GM23338 (cell line): ENCODE results near the gene SLC30A7. TPM values are rescaled to one million over a fixed set of nuclear protein-coding genes. Genes with fewer than 3 reads are reported as not detected.

Source experiments
- ATAC-seq: fragments of 200-7000 bp; cut with Tn5 transposase; 3 replicates; pipeline ENCODE4 v1.9.1; 2020
- DNase-seq: peaks from one replicate; pipeline ENCODE4 v3.0.0-alpha.2; 2015; ENCODE audit warnings: low spot score
- H2AFZ ChIP-seq: fragments of 200-600 bp; sonication (generic); 2 replicates; pipeline ENCODE4 v1.8.0; 2016; ENCODE audit warnings: antibody characterized with exemption, mild to moderate bottlenecking, moderate library complexity
- H3F3A ChIP-seq: fragments of 200-600 bp; sonication (generic); replicated peaks from 2 replicates; pipeline ENCODE4 v1.8.0; 2017; ENCODE audit warnings: antibody characterized with exemption, mixed run types, low read depth
- H3K27ac ChIP-seq: fragments of 200-600 bp; sonication (generic); 2 replicates; pipeline ENCODE4 v1.6.1; 2016; ENCODE audit warnings: low read depth
- H3K27me3 ChIP-seq: fragments of 200-600 bp; sonication (generic); 2 replicates; pipeline ENCODE4 v1.8.0; 2016; ENCODE audit warnings: mild to moderate bottlenecking, mixed run types, moderate library complexity; ENCODE audit not compliant: insufficient read depth
- H3K36me3 ChIP-seq: fragments of 200-600 bp; sonication (generic); 2 replicates; pipeline ENCODE4 v1.8.0; 2016; ENCODE audit warnings: mild to moderate bottlenecking; ENCODE audit not compliant: insufficient read depth
- H3K4me1 ChIP-seq: fragments of 200-600 bp; sonication (generic); 2 replicates; pipeline ENCODE4 v1.8.0; 2016; ENCODE audit warnings: mild to moderate bottlenecking, moderate library complexity; ENCODE audit not compliant: insufficient read depth
- H3K4me2 ChIP-seq: fragments of 200-600 bp; sonication (generic); 2 replicates; pipeline ENCODE4 v1.7.1; 2017; ENCODE audit warnings: mixed run types
- H3K4me3 ChIP-seq: fragments of 200-600 bp; sonication (generic); 2 replicates; pipeline ENCODE4 v1.6.1; 2016; ENCODE audit warnings: mixed run types
- H3K79me2 ChIP-seq: fragments of 200-600 bp; sonication (generic); replicated peaks from 2 replicates; pipeline ENCODE4 v1.8.0; 2017; ENCODE audit warnings: mild to moderate bottlenecking; ENCODE audit not compliant: insufficient read depth
- H3K9me2 ChIP-seq: fragments of 200-600 bp; sonication (generic); 2 replicates; pipeline ENCODE4 v1.8.0; 2017; ENCODE audit not compliant: insufficient read depth
- H4K20me1 ChIP-seq: fragments of 200-600 bp; sonication (generic); replicated peaks from 2 replicates; pipeline ENCODE4 v1.8.0; 2017; ENCODE audit warnings: mild to moderate bottlenecking; ENCODE audit not compliant: insufficient read depth
- H3K27ac Mint-ChIP-seq: 2 replicates; pipeline ENCODE4 v1.8.0; 2020; ENCODE audit warnings: inconsistent platforms, mild to moderate bottlenecking, moderate library complexity, mixed read lengths
- H3K27me3 Mint-ChIP-seq: 3 replicates; pipeline ENCODE4 v1.8.0; 2022; ENCODE audit warnings: low read depth, mild to moderate bottlenecking, moderate library complexity, mixed read lengths, inconsistent platforms; ENCODE audit not compliant: insufficient read depth, poor library complexity
- H3K36me3 Mint-ChIP-seq: 3 replicates; pipeline ENCODE4 v1.8.0; 2021; ENCODE audit warnings: low read depth, mild to moderate bottlenecking, inconsistent platforms, moderate library complexity, mixed read lengths
- H3K4me1 Mint-ChIP-seq: 3 replicates; pipeline ENCODE4 v1.8.0; 2020; ENCODE audit warnings: mild to moderate bottlenecking, inconsistent platforms, mixed read lengths
- H3K4me3 Mint-ChIP-seq: 3 replicates; pipeline ENCODE4 v1.8.0; 2021; ENCODE audit warnings: moderate library complexity, mild to moderate bottlenecking, inconsistent platforms, mixed read lengths
- H3K9me3 Mint-ChIP-seq: 3 replicates; pipeline ENCODE4 v1.8.0; 2020; ENCODE audit warnings: moderate library complexity, mild to moderate bottlenecking, inconsistent platforms, mixed read lengths
- EZH2 ChIP-seq: fragments of 200-600 bp; sonication (generic); IDR thresholded peaks from one replicate; pipeline ENCODE4 v1.8.0; 2017; ENCODE audit warnings: antibody characterized with exemption, mild to moderate bottlenecking, low read depth; ENCODE audit not compliant: unreplicated experiment
- EZH2phosphoT487 ChIP-seq: fragments of 200-600 bp; sonication (generic); IDR thresholded peaks from one replicate; pipeline ENCODE4 v1.8.1; 2018; ENCODE audit warnings: antibody characterized with exemption; ENCODE audit not compliant: unreplicated experiment
- POLR2AphosphoS5 ChIP-seq: IDR thresholded peaks from 2 replicates; pipeline ENCODE4 v1.6.1; 2016; ENCODE audit warnings: antibody characterized with exemption, low read depth
- ZNF114 ChIP-seq: fragments of 250-450 bp; sonication (Bioruptor Pico); IDR thresholded peaks from 2 replicates; pipeline ENCODE4 v1.5.0; 2020; ENCODE audit warnings: mild to moderate bottlenecking, moderate library complexity
- ZNF331 ChIP-seq: fragments of 250-450 bp; sonication (Bioruptor Pico); IDR thresholded peaks from 2 replicates; pipeline ENCODE4 v1.5.0; 2020; ENCODE audit warnings: low read depth, mild to moderate bottlenecking, moderate library complexity
- polyA plus RNA-seq: library from polyadenylated mRNA; unstranded; fragments of >200 nt; fragmentation: Nextera tagmentation; extraction: Ambion mirVana; gene quantifications from 2 replicates; pipeline ENCODE4 v1.2.1, GENCODE V29; 2016
- total RNA-seq: library from RNA; depleted of rRNA; stranded (reverse); fragments of >200 nt; shearing (Covaris generic); gene quantifications from 2 replicates; pipeline ENCODE4 v1.2.3, GENCODE V29; 2014
- TF ChIP-seq, protein P1 (sequence below): fragments of 250-450 bp; sonication (Bioruptor Pico); IDR thresholded peaks from 2 replicates; pipeline ENCODE4 v1.5.0; 2020; ENCODE audit warnings: mild to moderate bottlenecking, moderate library complexity

The SLC30A7 gene
- total and polyA plus RNA-seq, 2 experiments from 2014 or later: 9.8 to 25.1 TPM

DNA sequence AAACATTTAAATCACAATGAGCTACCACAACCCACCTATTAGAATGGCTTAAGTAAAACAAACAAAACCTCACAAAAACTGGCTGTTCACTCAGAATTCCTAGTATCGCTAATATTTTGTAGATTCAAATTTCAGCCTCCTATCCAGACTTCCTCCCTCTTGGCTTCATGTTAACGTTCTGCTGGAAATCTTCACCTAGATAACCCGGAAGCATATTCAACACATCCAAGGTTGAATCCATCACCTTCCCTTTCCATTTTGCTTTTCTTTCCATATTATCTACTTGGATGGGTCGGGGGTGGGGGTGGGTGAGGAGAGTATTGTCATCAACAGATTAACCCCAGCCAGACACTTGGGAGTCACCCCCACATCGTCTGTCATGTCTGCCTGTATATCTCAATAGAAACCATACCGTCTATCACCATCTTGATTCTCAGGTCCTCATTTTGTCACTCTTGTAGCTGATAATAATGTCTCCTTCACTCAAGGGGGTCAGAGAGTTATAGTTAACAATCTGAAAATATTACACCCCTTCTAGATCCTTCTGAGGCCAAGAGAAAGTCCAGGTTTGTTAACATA is 131.4 kb downstream of the SLC30A7 start:
- Histone ChIP-seq H3K36me3 (no peaks in the 10 kb centered on the region), H4K20me1 (no peaks in the 10 kb centered on the region), H3K27me3 (no peaks in the 10 kb centered on the region), H3K4me2 (peak overlapping the region; percentile 85; the same call in 1 of the 2 replicates), H2AFZ (no peak overlapping the region), H3K27ac (no peak overlapping the region), H3K4me1 (peaks cover 20% of the 10 kb centered on the region), H3K4me3 (no peak overlapping the region), H3K79me2 (peaks cover 66% of the 10 kb centered on the region), H3F3A (no peaks in the 10 kb centered on the region), H3K9me2 (no peaks in the 10 kb centered on the region)
- ATAC-seq: no peak
- H3K4me3 Mint-ChIP-seq: peak overlapping the region; percentile 34
- no peak overlapping the region for H3K27ac Mint-ChIP-seq
- no peaks in the 10 kb centered on the region for H3K9me3 Mint-ChIP-seq
- H3K4me1 Mint-ChIP-seq: peaks cover 25% of the 10 kb centered on the region
- TF ChIP-seq ZNF114 (CRISPR knock-in tag) (no peak), ZNF331 (CRISPR knock-in tag) (no peak), EZH2 (no peak)
- TF ChIP-seq, protein P1, sequence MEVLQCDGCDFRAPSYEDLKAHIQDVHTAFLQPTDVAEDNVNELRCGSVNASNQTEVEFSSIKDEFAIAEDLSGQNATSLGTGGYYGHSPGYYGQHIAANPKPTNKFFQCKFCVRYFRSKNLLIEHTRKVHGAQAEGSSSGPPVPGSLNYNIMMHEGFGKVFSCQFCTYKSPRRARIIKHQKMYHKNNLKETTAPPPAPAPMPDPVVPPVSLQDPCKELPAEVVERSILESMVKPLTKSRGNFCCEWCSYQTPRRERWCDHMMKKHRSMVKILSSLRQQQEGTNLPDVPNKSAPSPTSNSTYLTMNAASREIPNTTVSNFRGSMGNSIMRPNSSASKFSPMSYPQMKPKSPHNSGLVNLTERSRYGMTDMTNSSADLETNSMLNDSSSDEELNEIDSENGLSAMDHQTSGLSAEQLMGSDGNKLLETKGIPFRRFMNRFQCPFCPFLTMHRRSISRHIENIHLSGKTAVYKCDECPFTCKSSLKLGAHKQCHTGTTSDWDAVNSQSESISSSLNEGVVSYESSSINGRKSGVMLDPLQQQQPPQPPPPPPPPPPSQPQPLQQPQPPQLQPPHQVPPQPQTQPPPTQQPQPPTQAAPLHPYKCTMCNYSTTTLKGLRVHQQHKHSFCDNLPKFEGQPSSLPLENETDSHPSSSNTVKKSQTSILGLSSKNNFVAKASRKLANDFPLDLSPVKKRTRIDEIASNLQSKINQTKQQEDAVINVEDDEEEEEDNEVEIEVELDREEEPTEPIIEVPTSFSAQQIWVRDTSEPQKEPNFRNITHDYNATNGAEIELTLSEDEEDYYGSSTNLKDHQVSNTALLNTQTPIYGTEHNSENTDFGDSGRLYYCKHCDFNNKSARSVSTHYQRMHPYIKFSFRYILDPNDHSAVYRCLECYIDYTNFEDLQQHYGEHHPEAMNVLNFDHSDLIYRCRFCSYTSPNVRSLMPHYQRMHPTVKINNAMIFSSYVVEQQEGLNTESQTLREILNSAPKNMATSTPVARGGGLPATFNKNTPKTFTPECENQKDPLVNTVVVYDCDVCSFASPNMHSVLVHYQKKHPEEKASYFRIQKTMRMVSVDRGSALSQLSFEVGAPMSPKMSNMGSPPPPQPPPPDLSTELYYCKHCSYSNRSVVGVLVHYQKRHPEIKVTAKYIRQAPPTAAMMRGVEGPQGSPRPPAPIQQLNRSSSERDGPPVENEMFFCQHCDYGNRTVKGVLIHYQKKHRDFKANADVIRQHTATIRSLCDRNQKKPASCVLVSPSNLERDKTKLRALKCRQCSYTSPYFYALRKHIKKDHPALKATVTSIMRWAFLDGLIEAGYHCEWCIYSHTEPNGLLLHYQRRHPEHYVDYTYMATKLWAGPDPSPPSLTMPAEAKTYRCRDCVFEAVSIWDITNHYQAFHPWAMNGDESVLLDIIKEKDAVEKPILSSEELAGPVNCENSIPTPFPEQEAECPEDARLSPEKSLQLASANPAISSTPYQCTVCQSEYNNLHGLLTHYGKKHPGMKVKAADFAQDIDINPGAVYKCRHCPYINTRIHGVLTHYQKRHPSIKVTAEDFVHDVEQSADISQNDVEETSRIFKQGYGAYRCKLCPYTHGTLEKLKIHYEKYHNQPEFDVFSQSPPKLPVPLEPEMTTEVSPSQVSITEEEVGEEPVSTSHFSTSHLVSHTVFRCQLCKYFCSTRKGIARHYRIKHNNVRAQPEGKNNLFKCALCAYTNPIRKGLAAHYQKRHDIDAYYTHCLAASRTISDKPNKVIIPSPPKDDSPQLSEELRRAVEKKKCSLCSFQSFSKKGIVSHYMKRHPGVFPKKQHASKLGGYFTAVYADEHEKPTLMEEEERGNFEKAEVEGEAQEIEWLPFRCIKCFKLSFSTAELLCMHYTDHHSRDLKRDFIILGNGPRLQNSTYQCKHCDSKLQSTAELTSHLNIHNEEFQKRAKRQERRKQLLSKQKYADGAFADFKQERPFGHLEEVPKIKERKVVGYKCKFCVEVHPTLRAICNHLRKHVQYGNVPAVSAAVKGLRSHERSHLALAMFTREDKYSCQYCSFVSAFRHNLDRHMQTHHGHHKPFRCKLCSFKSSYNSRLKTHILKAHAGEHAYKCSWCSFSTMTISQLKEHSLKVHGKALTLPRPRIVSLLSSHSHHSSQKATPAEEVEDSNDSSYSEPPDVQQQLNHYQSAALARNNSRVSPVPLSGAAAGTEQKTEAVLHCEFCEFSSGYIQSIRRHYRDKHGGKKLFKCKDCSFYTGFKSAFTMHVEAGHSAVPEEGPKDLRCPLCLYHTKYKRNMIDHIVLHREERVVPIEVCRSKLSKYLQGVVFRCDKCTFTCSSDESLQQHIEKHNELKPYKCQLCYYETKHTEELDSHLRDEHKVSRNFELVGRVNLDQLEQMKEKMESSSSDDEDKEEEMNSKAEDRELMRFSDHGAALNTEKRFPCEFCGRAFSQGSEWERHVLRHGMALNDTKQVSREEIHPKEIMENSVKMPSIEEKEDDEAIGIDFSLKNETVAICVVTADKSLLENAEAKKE: no peak
- peaks cover 12% of the 10 kb centered on the region; the same call in 2 of the 3 replicates for H3K36me3 Mint-ChIP-seq
- no peaks in the 10 kb centered on the region for H3K27me3 Mint-ChIP-seq
- DNase-seq: no peak

DNA sequence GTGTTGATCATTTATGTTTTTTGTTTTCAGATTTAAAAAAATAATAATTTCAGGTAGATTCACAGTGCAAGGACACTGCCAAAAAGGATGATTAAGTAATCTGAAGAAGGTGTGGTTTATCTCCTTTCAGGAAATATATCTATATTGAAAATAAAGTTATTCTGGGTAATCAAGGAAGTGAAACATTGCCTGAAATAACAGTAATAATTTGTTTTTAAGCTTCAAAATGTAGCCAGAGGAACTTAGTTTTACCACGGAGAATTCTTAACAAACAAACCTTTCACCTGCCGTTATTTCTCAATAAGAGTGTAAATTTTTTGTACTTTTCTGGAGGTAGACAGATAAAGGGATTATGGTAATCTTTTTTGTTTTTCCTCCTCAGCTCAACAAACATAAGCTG is 132.6 kb downstream of the SLC30A7 start:
- Mint-ChIP-seq H3K4me3 (no peak overlapping the region), H3K9me3 (no peaks in the 10 kb centered on the region), H3K27me3 (no peaks in the 10 kb centered on the region), H3K4me1 (peaks cover 19% of the 10 kb centered on the region), H3K36me3 (peaks cover 12% of the 10 kb centered on the region; the same call in 2 of the 3 replicates), H3K27ac (no peak overlapping the region)
- no peak for DNase-seq
- H4K20me1 ChIP-seq: no peaks in the 10 kb centered on the region
- H2AFZ ChIP-seq: no peak overlapping the region
- H3K4me2 ChIP-seq: no peak overlapping the region
- H3K79me2 ChIP-seq: peaks cover 68% of the 10 kb centered on the region
- H3F3A ChIP-seq: no peaks in the 10 kb centered on the region
- ATAC-seq: no peak
- no peaks in the 10 kb centered on the region for H3K9me2 ChIP-seq
- H3K27me3 ChIP-seq: no peaks in the 10 kb centered on the region
- H3K4me1 ChIP-seq: peaks cover 13% of the 10 kb centered on the region; the same call in 1 of the 2 replicates
- H3K36me3 ChIP-seq: no peaks in the 10 kb centered on the region
- no peak overlapping the region for H3K27ac ChIP-seq
- H3K4me3 ChIP-seq: no peak overlapping the region
- TF ChIP-seq POLR2AphosphoS5 (no peak), EZH2phosphoT487 (no peak), ZNF114 (CRISPR knock-in tag) (no peak)
- TF ChIP-seq, protein P1: no peak
